H1 (cell line): Measurements from ENCODE around the gene CSNK1A1. TPM values are rescaled to one million over a fixed set of nuclear protein-coding genes. Genes with fewer than 3 reads are reported as not detected.

Experiments
- CTCF ChIA-PET: fragments of 300-600 bp; sonication (Branson Sonifier 250); formaldehyde crosslinking; loops from one replicate; lab custom pipeline; 2021; ENCODE audit not compliant: partially characterized antibody; lab: Charles Lee
- POLR2A ChIA-PET: fragments of 300-600 bp; sonication (Branson Sonifier 250); formaldehyde crosslinking; loops from one replicate; lab custom pipeline; 2021; ENCODE audit warnings: inconsistent platforms; ENCODE audit not compliant: partially characterized antibody; lab: Charles Lee
- DNase-seq, 2 experiments: peaks; one replicate each; pipeline versions ENCODE4 v3.0.0 to v3.0.0-alpha.2; 2010 to 2022; ENCODE audit warnings: low spot score in 2 of 2, low read depth in 1 of 2, mixed read lengths in 1 of 2
- FAIRE-seq: peaks from 2 replicates; lab custom pipeline; 2011; peaks lifted over from hg19 to GRCh38; lab: Jason Lieb, UNC
- H2AFZ ChIP-seq: 2 replicates; pipeline ENCODE4 v1.8.1; 2012; ENCODE audit warnings: low read length, inconsistent platforms
- H2AK5ac ChIP-seq: 2 replicates; pipeline ENCODE4 v1.6.1; 2013; ENCODE audit warnings: low read depth, low read length
- H2BK120ac ChIP-seq: replicated peaks from 2 replicates; pipeline ENCODE3; 2013; ENCODE audit warnings: low read depth, low read length, inconsistent platforms
- H2BK12ac ChIP-seq: 2 replicates; pipeline ENCODE4 v1.6.1; 2013; ENCODE audit warnings: low read depth, low read length
- H2BK15ac ChIP-seq: 2 replicates; pipeline ENCODE4 v1.6.1; 2013; ENCODE audit warnings: low read length
- H2BK20ac ChIP-seq: 2 replicates; pipeline ENCODE4 v1.6.1; 2013; ENCODE audit warnings: low read length
- H2BK5ac ChIP-seq: 2 replicates; pipeline ENCODE4 v1.6.1; 2013; ENCODE audit warnings: low read depth, low read length
- H3K14ac ChIP-seq: 2 replicates; pipeline ENCODE4 v1.6.1; 2013; ENCODE audit warnings: inconsistent platforms; ENCODE audit not compliant: insufficient read length
- H3K18ac ChIP-seq: 2 replicates; pipeline ENCODE4 v1.6.1; 2013; ENCODE audit warnings: low read length; ENCODE audit errors: extremely low read depth
- H3K23ac ChIP-seq: 2 replicates; pipeline ENCODE4 v1.6.1; 2013; ENCODE audit warnings: inconsistent platforms; ENCODE audit not compliant: insufficient read length
- H3K23me2 ChIP-seq: 2 replicates; pipeline ENCODE4 v1.6.1; 2013; ENCODE audit warnings: low read depth, low read length
- H3K27ac ChIP-seq: 2 replicates; pipeline ENCODE4 v1.6.1; 2011; ENCODE audit warnings: low read depth, low read length, inconsistent platforms
- H3K27me3 ChIP-seq, 4 experiments: replicated peaks in 1 of 4; 1 replicate in 1 of 4; 2 replicates in 3 of 4; pipeline versions ENCODE4 v1.6.1 to v1.8.1; 2011 to 2013; ENCODE audit warnings: low read length in 3 of 4, mild to moderate bottlenecking in 3 of 4, inconsistent platforms in 2 of 4, mixed read lengths in 2 of 4, moderate library complexity in 1 of 4; ENCODE audit not compliant: control insufficient read depth in 3 of 4, insufficient read depth in 3 of 4; ENCODE audit errors: extremely low read depth in 1 of 4
- H3K36me3 ChIP-seq, 4 experiments: 2 replicates each; pipeline versions ENCODE4 v1.6.1 to v1.8.1; 2011 to 2013; ENCODE audit warnings: mild to moderate bottlenecking in 4 of 4, low read length in 3 of 4, moderate library complexity in 2 of 4, control low read depth in 1 of 4, inconsistent platforms in 1 of 4; ENCODE audit not compliant: insufficient read depth in 4 of 4, control insufficient read depth in 2 of 4
- H3K4ac ChIP-seq: replicated peaks from 2 replicates; pipeline ENCODE3; 2013; ENCODE audit warnings: low read length, low read depth, mixed read lengths, inconsistent platforms; ENCODE audit not compliant: insufficient read length
- H3K4me1 ChIP-seq, 4 experiments: replicated peaks in 1 of 4; 1 replicate in 1 of 4; 2 replicates in 3 of 4; pipeline versions ENCODE4 v1.6.1 to v1.8.1; 2011 to 2013; ENCODE audit warnings: low read length in 3 of 4, inconsistent platforms in 2 of 4, mixed read lengths in 1 of 4; ENCODE audit not compliant: insufficient read depth in 4 of 4, control insufficient read depth in 3 of 4
- H3K4me2 ChIP-seq, 2 experiments: 2 replicates each; pipeline versions ENCODE4 v1.6.1 to v1.8.1; 2011 to 2013; ENCODE audit warnings: low read depth in 2 of 2, low read length in 2 of 2, control low read depth in 1 of 2, inconsistent platforms in 1 of 2, mild to moderate bottlenecking in 1 of 2; ENCODE audit not compliant: insufficient read depth in 1 of 2
- H3K4me3 ChIP-seq, 4 experiments: fragments of 200-600, 300-600 bp in 1 of 4; sonication (generic), shearing (Covaris generic), sonication (Bioruptor Twin) in 1 of 4; 2 replicates each; pipeline versions ENCODE4 v1.5.1 to v1.8.1; 2011 to 2016; ENCODE audit warnings: low read length in 4 of 4, low read depth in 3 of 4, control low read depth in 2 of 4, inconsistent platforms in 2 of 4, mild to moderate bottlenecking in 2 of 4, mixed read lengths in 1 of 4, moderate library complexity in 1 of 4; ENCODE audit not compliant: insufficient read depth in 2 of 4; ENCODE audit errors: extremely low read depth in 1 of 4
- H3K56ac ChIP-seq: replicated peaks from 2 replicates; pipeline ENCODE3; 2013; ENCODE audit warnings: low read depth, mild to moderate bottlenecking, mixed read lengths, low read length, inconsistent platforms; ENCODE audit not compliant: insufficient read length
- H3K79me1 ChIP-seq: 2 replicates; pipeline ENCODE4 v1.6.1; 2013; ENCODE audit warnings: low read depth, low read length, control low read depth
- H3K79me2 ChIP-seq, 2 experiments: 2 replicates each; pipeline versions ENCODE4 v1.6.1 to v1.8.1; 2012 to 2013; ENCODE audit warnings: low read length in 2 of 2, mild to moderate bottlenecking in 2 of 2, inconsistent platforms in 1 of 2; ENCODE audit not compliant: insufficient read depth in 2 of 2, control insufficient read depth in 1 of 2
- H3K9ac ChIP-seq, 4 experiments: replicated peaks in 1 of 4; 1 replicate in 1 of 4; 2 replicates in 3 of 4; pipeline versions ENCODE4 v1.6.1 to v1.8.1; 2011 to 2013; ENCODE audit warnings: low read depth in 3 of 4, low read length in 3 of 4, control low read depth in 2 of 4, mild to moderate bottlenecking in 2 of 4, moderate library complexity in 2 of 4, inconsistent platforms in 1 of 4; ENCODE audit errors: extremely low read depth in 1 of 4
- H3K9me3 ChIP-seq, 2 experiments: 2 replicates each; pipeline versions ENCODE4 v1.6.1 to v1.8.1; 2012 to 2013; ENCODE audit warnings: mild to moderate bottlenecking in 2 of 2, moderate library complexity in 2 of 2, control low read depth in 1 of 2, inconsistent platforms in 1 of 2, low read depth in 1 of 2, low read length in 1 of 2, mixed read lengths in 1 of 2; ENCODE audit not compliant: insufficient read depth in 2 of 2
- H4K20me1 ChIP-seq, 2 experiments: replicated peaks in 1 of 2; 2 replicates each; pipeline versions ENCODE3 to v1.8.1; 2011 to 2013; ENCODE audit warnings: inconsistent platforms in 2 of 2, low read length in 2 of 2, mild to moderate bottlenecking in 1 of 2; ENCODE audit not compliant: insufficient read depth in 2 of 2, control insufficient read depth in 1 of 2
- H4K5ac ChIP-seq: 2 replicates; pipeline ENCODE4 v1.6.1; 2013; ENCODE audit warnings: low read length, low read depth, mixed read lengths, inconsistent platforms; ENCODE audit not compliant: insufficient read length
- H4K8ac ChIP-seq: 2 replicates; pipeline ENCODE4 v1.8.0; 2013; ENCODE audit warnings: mild to moderate bottlenecking, moderate library complexity, low read length, inconsistent platforms; ENCODE audit not compliant: insufficient read depth; ENCODE audit errors: extremely low read depth
- H4K91ac ChIP-seq: replicated peaks from 2 replicates; pipeline ENCODE3; 2013; ENCODE audit warnings: low read length, mixed read lengths, inconsistent platforms; ENCODE audit not compliant: insufficient read length
- ASH2L ChIP-seq: fragments of 200-600, 300-600 bp; sonication (generic); IDR thresholded peaks from one replicate; pipeline ENCODE4 v1.7.1; 2017; ENCODE audit warnings: low read length
- CHD1 ChIP-seq: IDR thresholded peaks from 2 replicates; pipeline ENCODE4 v1.6.1; 2012; ENCODE audit warnings: low read depth, low read length, improper control_type of control experiment
- MAFK ChIP-seq: IDR thresholded peaks from 2 replicates; pipeline ENCODE4 v1.6.1; 2012; ENCODE audit warnings: low read depth, mild to moderate bottlenecking, improper control_type of control experiment, low read length
- WGBS, 2 experiments: shearing (Covaris generic) in 1 of 2; methylation state at CpG; one replicate each; pipeline versions ENCODE4 v1.1.6 to v1.1.7; 2013 to 2015; ENCODE audit warnings: low lambda C conversion rate in 2 of 2, mixed read lengths in 2 of 2, inconsistent platforms in 1 of 2, low coverage in 1 of 2, missing lambda C conversion rate in 1 of 2; ENCODE audit not compliant: insufficient replicate concordance in 2 of 2, insufficient coverage in 1 of 2, insufficient read length in 1 of 2; ENCODE audit errors: extremely low coverage in 1 of 2, missing lambda C conversion rate in 1 of 2; 5-methylcytosine and 5-hydroxymethylcytosine counted together
- polyA plus RNA-seq, 7 experiments: library from polyadenylated mRNA; depleted of rRNA in 3 of 7; stranded (reverse) in 5 of 7; unstranded in 2 of 7; fragments of >200 nt in 5 of 7; fragments of 200-250 nt in 2 of 7; gene quantifications; 1 replicate in 5 of 7; 2 replicates in 1 of 7; 4 replicates in 1 of 7; pipeline versions ENCODE4 v1.2.1 to v1.2.3, GENCODE V29; 2011 to 2013; ENCODE audit warnings: missing spikeins in 2 of 7, mixed read lengths in 2 of 7
- total RNA-seq: library from RNA; stranded (reverse); fragmentation: NEBNext Ultra II Directional; extraction: Animal tissue kit (Norgen Biotek cat#: 25700); gene quantifications from 2 replicates; pipeline ENCODE4 v1.2.1, GENCODE V29; 2021

Gene CSNK1A1
- total and polyA plus RNA-seq, 2 of the 8 experiments (the other 6 are each of a cell fraction or from before 2014, with no cell fraction given) = 61.2 to 244 TPM

GRCh38 chr5:149550594-149551226, 529 bp downstream of the CSNK1A1 start:
- H2AFZ ChIP-seq = no peak overlapping the region
- H3K4ac ChIP-seq = peak overlapping the region; percentile 87
- H2BK12ac ChIP-seq = peak overlapping the region; percentile 30; the same call in 1 of the 2 replicates
- peak overlapping the region; percentile 97 for H4K91ac ChIP-seq
- FAIRE-seq = no peak
- peak overlapping the region; percentile 93 for H3K27ac ChIP-seq
- H2BK20ac ChIP-seq = no peak overlapping the region
- no peak overlapping the region for H2BK120ac ChIP-seq
- H2BK15ac ChIP-seq = no peak overlapping the region
- H3K4me1 ChIP-seq = peaks cover 0 to 4% (median 3%) of the 10 kb centered on the region in 4 experiments; a peak in 4 of 7 replicates
- H3K23ac ChIP-seq = no peak overlapping the region
- H3K18ac ChIP-seq = peak overlapping the region; percentile 94
- H3K27me3 ChIP-seq = no peaks in the 10 kb centered on the region
- H4K8ac ChIP-seq = peak overlapping the region; percentile 93; the same call in 1 of the 2 replicates
- 2% methylated on average over 31 of the region's 40 CpGs; no CpG with 5 or more reads in 1 of the 2 experiments for WGBS, 2 experiments
- H3K79me2 ChIP-seq = peaks cover 46 to 54% of the 10 kb centered on the region in 2 experiments
- peak overlapping the region; percentile 97 to 100 (median 99) for H3K4me3 ChIP-seq
- H3K36me3 ChIP-seq = peaks cover 0 to 42% (median 6%) of the 10 kb centered on the region in 4 experiments; a peak in 4 of 8 replicates
- no peak overlapping the region for H3K14ac ChIP-seq
- H3K23me2 ChIP-seq = peaks cover 11% of the 10 kb centered on the region; the same call in 1 of the 2 replicates
- POLR2A ChIA-PET = interaction anchor here (0.9 to 11.0 kb wide), 17 partner anchors 9 to 192 kb away, joined by 3 to 65 read pairs (median 6); no protein-coding TSS in a partner anchor
- H3K9me3 ChIP-seq = no peaks in the 10 kb centered on the region
- H3K79me1 ChIP-seq = no peaks in the 10 kb centered on the region
- DNase-seq = peak in 1 of 2 experiments; percentile 55
- peak overlapping the region; percentile 52 for H3K56ac ChIP-seq
- CTCF ChIA-PET = interaction anchor here (0.5 to 16.3 kb wide), 15 partner anchors 11 to 169 kb away, joined by 3 to 174 read pairs (median 4); partner anchors contain the start of gene ARHGEF37
- no peak overlapping the region; the same call in 1 of the 2 replicates for H2AK5ac ChIP-seq
- H3K4me2 ChIP-seq = peak overlapping the region; percentile 80 to 96
- H4K5ac ChIP-seq = peak overlapping the region; percentile 82
- H2BK5ac ChIP-seq = peak overlapping the region; percentile 91
- H4K20me1 ChIP-seq = peaks cover 0 to 2% of the 10 kb centered on the region in 2 experiments
- peak overlapping the region; percentile 81 to 94 (median 93) for H3K9ac ChIP-seq
- no peak for TF ChIP-seq MAFK
- peak; percentile 5; the same call in 1 of the 2 replicates for TF ChIP-seq CHD1
- peak; percentile 23 for TF ChIP-seq ASH2L
